Endothelial cell of umbilical vein (primary cell): ENCODE data around the gene MPND. TPM values are rescaled to one million over a fixed set of nuclear protein-coding genes. Genes with fewer than 3 reads are reported as not detected.

Experiments
- BruUV-seq: library from RNA; stranded (reverse); fragments of 400-500 nt; replicated peaks from 2 replicates; lab custom pipeline; 2021; lab: Mats Ljungman, UMichigan
- CTCF ChIA-PET: fragments of 300-600, 350-600 bp; sonication (Branson Sonifier 250); formaldehyde crosslinking; loops from one replicate; lab custom pipeline; 2021; ENCODE audit warnings: antibody characterized with exemption, inconsistent platforms; lab: Charles Lee
- POLR2A ChIA-PET: fragments of 300-600, 350-600 bp; sonication (Branson Sonifier 250); formaldehyde crosslinking; loops from one replicate; lab custom pipeline; 2021; ENCODE audit warnings: antibody characterized with exemption, inconsistent platforms; lab: Charles Lee
- DNase-seq: peaks from one replicate; pipeline ENCODE4 v3.0.0-alpha.2; 2011; ENCODE audit warnings: low read depth, low spot score
- FAIRE-seq: peaks from 2 replicates; lab custom pipeline; 2011; peaks lifted over from hg19 to GRCh38; lab: Jason Lieb, UNC
- H2AFZ ChIP-seq: 2 replicates; pipeline ENCODE4 v1.6.0; 2012; ENCODE audit warnings: low read depth, low read length, control low read depth, inconsistent platforms
- H3K27ac ChIP-seq: 2 replicates; pipeline ENCODE4 v1.5.1; 2011; ENCODE audit warnings: low read depth, mild to moderate bottlenecking, control low read depth, low read length, moderate library complexity; ENCODE audit not compliant: insufficient read depth
- H3K27me3 ChIP-seq, 2 experiments: 2 replicates each; pipeline versions ENCODE4 v1.6.0 to v1.6.1; 2011; ENCODE audit warnings: low read length in 2 of 2, mixed read lengths in 1 of 2; ENCODE audit not compliant: control insufficient read depth in 2 of 2, insufficient read depth in 2 of 2
- H3K36me3 ChIP-seq, 2 experiments: 2 replicates in 1 of 2; 3 replicates in 1 of 2; pipeline ENCODE4 v1.5.1; 2011; ENCODE audit warnings: low read length in 2 of 2, mild to moderate bottlenecking in 1 of 2, moderate library complexity in 1 of 2; ENCODE audit not compliant: control insufficient read depth in 2 of 2, insufficient read depth in 2 of 2; ENCODE audit errors: extremely low read depth in 1 of 2
- H3K4me1 ChIP-seq: 3 replicates; pipeline ENCODE4 v1.5.1; 2011; ENCODE audit warnings: mild to moderate bottlenecking, low read length; ENCODE audit not compliant: control insufficient read depth, insufficient read depth; ENCODE audit errors: extremely low read depth
- H3K4me2 ChIP-seq: 2 replicates; pipeline ENCODE4 v1.6.1; 2011; ENCODE audit warnings: low read length, control low read depth, mixed read lengths; ENCODE audit not compliant: insufficient read depth
- H3K4me3 ChIP-seq, 3 experiments: fragments of 200-600 bp in 1 of 3; sonication (generic), shearing (Covaris generic) in 1 of 3; replicated peaks in 1 of 3; 2 replicates each; pipeline ENCODE4 v1.5.1; 2011 to 2016; ENCODE audit warnings: control low read depth in 3 of 3, low read length in 3 of 3, mild to moderate bottlenecking in 2 of 3, inconsistent platforms in 1 of 3, low read depth in 1 of 3, moderate library complexity in 1 of 3; ENCODE audit not compliant: insufficient read depth in 1 of 3
- H3K79me2 ChIP-seq: 2 replicates; pipeline ENCODE4 v1.6.0; 2012; ENCODE audit warnings: low read length, inconsistent platforms; ENCODE audit not compliant: control insufficient read depth, insufficient read depth
- H3K9ac ChIP-seq: replicated peaks from 2 replicates; pipeline ENCODE3; 2011; ENCODE audit warnings: low read length, control low read depth; ENCODE audit not compliant: insufficient read depth; ENCODE audit errors: extremely low read depth
- H3K9me1 ChIP-seq: replicated peaks from 3 replicates; pipeline ENCODE4 v1.6.0; 2011; ENCODE audit warnings: mild to moderate bottlenecking, low read length; ENCODE audit not compliant: control insufficient read depth, insufficient read depth; ENCODE audit errors: extremely low read depth
- H3K9me3 ChIP-seq: replicated peaks from 2 replicates; pipeline ENCODE4 v1.5.1; 2012; ENCODE audit warnings: low read length, inconsistent platforms; ENCODE audit not compliant: control insufficient read depth, insufficient read depth
- H4K20me1 ChIP-seq: replicated peaks from 2 replicates; pipeline ENCODE3; 2011; ENCODE audit warnings: mild to moderate bottlenecking, low read length; ENCODE audit not compliant: control insufficient read depth, insufficient read depth; ENCODE audit errors: extremely low read depth
- CTCF ChIP-seq, 2 donors: IDR thresholded peaks; 1 replicate in 1 of 2; 2 replicates in 1 of 2; pipeline ENCODE4 v1.5.1; 2011; ENCODE audit warnings: low read length in 2 of 2, mild to moderate bottlenecking in 2 of 2, moderate library complexity in 2 of 2, control low read depth in 1 of 2, inconsistent platforms in 1 of 2, low read depth in 1 of 2; ENCODE audit not compliant: insufficient read depth in 1 of 2; ENCODE audit errors: extremely low read depth in 1 of 2
- EZH2 ChIP-seq: IDR thresholded peaks from 2 replicates; pipeline ENCODE4 v1.6.1; 2012; ENCODE audit warnings: borderline replicate concordance, low read depth, mild to moderate bottlenecking, moderate library complexity, low read length, inconsistent platforms; ENCODE audit not compliant: severe bottlenecking
- FOS ChIP-seq: IDR thresholded peaks from 2 replicates; pipeline ENCODE4 v1.6.1; 2011; ENCODE audit warnings: mild to moderate bottlenecking, low read length, moderate library complexity, borderline replicate concordance; ENCODE audit not compliant: insufficient read depth
- GATA2 ChIP-seq: IDR thresholded peaks from 2 replicates; pipeline ENCODE4 v1.7.0; 2011; ENCODE audit warnings: low read depth, mild to moderate bottlenecking, moderate library complexity, mixed read lengths, low read length; ENCODE audit not compliant: insufficient read length, insufficient read depth
- JUN ChIP-seq: IDR thresholded peaks from 2 replicates; pipeline ENCODE4 v1.6.1; 2011; ENCODE audit warnings: borderline replicate concordance, low read depth; ENCODE audit not compliant: insufficient read length, insufficient read depth
- MAX ChIP-seq: IDR thresholded peaks from 2 replicates; pipeline ENCODE4 v1.6.1; 2011; ENCODE audit not compliant: insufficient read depth, insufficient read length
- MYC ChIP-seq: IDR thresholded peaks from one replicate; pipeline ENCODE4 v1.6.1; 2011; ENCODE audit warnings: mild to moderate bottlenecking, low read depth, low read length
- POLR2A ChIP-seq: IDR thresholded peaks from 2 replicates; pipeline ENCODE4 v1.6.1; 2012; ENCODE audit warnings: low read depth, mild to moderate bottlenecking, control low read depth, low read length
- POLR2AphosphoS5 ChIP-seq: IDR thresholded peaks from 2 replicates; pipeline ENCODE4 v1.6.1; 2012; ENCODE audit warnings: low read depth, mild to moderate bottlenecking, control low read depth, low read length, moderate library complexity; ENCODE audit not compliant: insufficient read depth
- dilution Hi-C: fragments of 300-500 bp; cut with MboI; formaldehyde crosslinking; loops from one replicate; pipeline ENCODE4 v1.15.0; 2019; ENCODE audit warnings: low sequenced_read_pairs; ENCODE audit not compliant: extremely low pct_ligation_motif_present
- intact Hi-C: fragments of 100-400 bp; cut with micrococcal nuclease; formaldehyde crosslinking; loops from one replicate; pipeline ENCODE4 v1.10.0; 2022
- polyA plus RNA-seq, 4 experiments: library from polyadenylated mRNA; depleted of rRNA in 3 of 4; stranded (reverse) in 3 of 4; unstranded in 1 of 4; fragments of >200 nt; gene quantifications; 2 replicates each; pipeline versions ENCODE4 v1.2.1 to v1.2.3, GENCODE V29; 2011 to 2012; ENCODE audit warnings: missing spikeins in 1 of 4
- total RNA-seq: library from RNA; stranded (reverse); gene quantifications from 2 replicates; pipeline ENCODE4 v1.2.3, GENCODE V29; 2021

The MPND gene
- total and polyA plus RNA-seq, 2 donors (not counting 3 experiments of a cell fraction or from before 2014, with no cell fraction given), result 14.8 to 21.1 TPM

GRCh38 chr19:4367336-4367723 is 24.0 kb downstream of the MPND start:
- H3K4me3 ChIP-seq, result no peak overlapping the region
- H3K9ac ChIP-seq, result no peak overlapping the region
- TF ChIP-seq FOS (no peak), GATA2 (no peak), JUN (no peak), MYC (no peak), MAX (no peak), EZH2 (no peak), POLR2AphosphoS5 (no peak), CTCF (IDR thresholded peaks at IDR 0.05; ENCODE audit: extremely low read depth in 1 of 2, insufficient read depth in 1 of 2, low read depth in 1 of 2, low read length in 2 of 2) (no peak), POLR2A (no peak)
- H3K27me3 ChIP-seq, result no peaks in the 10 kb centered on the region
- no peaks in the 10 kb centered on the region for H3K9me3 ChIP-seq
- H3K27ac ChIP-seq, result no peak overlapping the region
- ChIA-PET POLR2A (no interaction called here), CTCF (interaction anchor here (1.5 to 1.7 kb wide), 2 partner anchors 15 to 33 kb away, joined by 4 to 9 read pairs; partner anchors contain the start of gene SH3GL1)
- H3K36me3 ChIP-seq, result peaks cover 5 to 46% of the 10 kb centered on the region in 2 experiments
- H4K20me1 ChIP-seq, result no peaks in the 10 kb centered on the region
- no TSS peak for BruUV-seq
- H3K79me2 ChIP-seq, result peaks cover 48% of the 10 kb centered on the region
- dilution Hi-C loops, result loop anchor here (10.0 kb wide), 1 partner anchor 47 kb away; no protein-coding TSS in a partner anchor
- H3K4me1 ChIP-seq, result peaks cover 20% of the 10 kb centered on the region
- FAIRE-seq (no peak), DNase-seq (no peak)
- no peak overlapping the region for H2AFZ ChIP-seq
- no peaks in the 10 kb centered on the region for H3K9me1 ChIP-seq
- intact Hi-C loops, result no loop called here
- no peak overlapping the region for H3K4me2 ChIP-seq
